Activated CD4-positive, alpha-beta T cell treated with anti-CD3 and anti-CD28 coated beads for 48 hours (primary cell): Measurements from ENCODE around the gene TSPAN3.

ENCODE experiments used
- DNase-seq: peaks from one replicate; pipeline ENCODE4 v3.0.0-alpha.2; 2020

The TSPAN3 gene

DNA sequence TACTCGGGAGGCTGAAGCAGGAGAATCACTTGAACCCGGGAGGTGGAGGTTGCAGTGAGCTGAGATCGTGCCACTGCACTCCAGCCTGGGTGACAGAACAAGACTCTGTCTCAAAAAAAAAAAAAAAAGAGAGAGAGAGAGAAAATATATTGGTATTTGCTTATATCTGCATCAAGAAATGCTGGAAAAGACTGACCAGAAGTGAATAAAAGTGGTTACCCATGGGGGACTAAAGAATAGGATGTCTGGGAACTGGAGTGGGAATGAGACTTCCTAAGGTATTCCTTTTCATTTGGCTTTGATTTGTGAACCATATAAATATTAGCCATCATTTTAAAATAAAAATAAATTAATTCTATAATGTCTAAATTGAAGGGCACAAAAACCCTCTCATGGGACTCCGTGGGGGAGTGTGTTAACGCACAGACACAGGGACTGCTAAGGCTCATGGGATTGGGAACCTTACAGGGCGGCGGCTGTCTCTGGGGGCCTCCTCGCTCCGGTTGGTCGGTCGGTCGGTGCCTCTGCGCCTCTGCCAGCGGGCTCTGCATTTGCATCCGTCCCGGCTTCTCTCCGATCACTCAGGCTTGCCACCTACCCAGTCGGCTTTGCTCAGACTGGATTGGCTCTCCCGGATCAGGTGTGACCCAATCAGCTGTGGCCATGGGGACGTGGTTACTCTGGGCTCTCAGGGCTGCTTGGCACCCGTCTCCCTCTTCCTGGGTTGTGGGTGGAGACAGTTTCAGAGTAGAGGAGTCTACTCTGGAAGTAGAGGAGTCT is 12.7 kb upstream of the TSPAN3 start:
- DNase-seq, result peak; percentile 81

DNA sequence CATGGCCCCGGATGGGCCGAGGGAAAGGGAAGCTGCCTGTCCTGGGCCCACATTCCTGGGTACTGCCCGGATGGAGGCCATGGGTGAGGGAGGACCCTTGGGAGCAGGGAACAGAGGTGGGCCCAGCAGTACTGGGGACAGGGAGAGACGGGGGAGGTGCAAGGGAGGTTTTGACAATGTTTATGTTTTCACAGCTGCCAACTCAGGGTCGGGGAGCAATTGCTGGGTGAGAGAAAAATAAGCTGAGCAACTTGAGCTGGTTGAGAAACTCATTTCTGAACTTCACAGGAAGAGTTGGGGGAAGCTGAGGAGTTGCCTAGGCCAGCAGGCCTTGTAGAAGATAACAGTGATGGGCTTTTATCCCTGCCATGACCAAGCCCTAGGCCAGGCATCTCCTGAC is 11.1 kb upstream of the TSPAN3 start:
- DNase-seq, result no peak

DNA sequence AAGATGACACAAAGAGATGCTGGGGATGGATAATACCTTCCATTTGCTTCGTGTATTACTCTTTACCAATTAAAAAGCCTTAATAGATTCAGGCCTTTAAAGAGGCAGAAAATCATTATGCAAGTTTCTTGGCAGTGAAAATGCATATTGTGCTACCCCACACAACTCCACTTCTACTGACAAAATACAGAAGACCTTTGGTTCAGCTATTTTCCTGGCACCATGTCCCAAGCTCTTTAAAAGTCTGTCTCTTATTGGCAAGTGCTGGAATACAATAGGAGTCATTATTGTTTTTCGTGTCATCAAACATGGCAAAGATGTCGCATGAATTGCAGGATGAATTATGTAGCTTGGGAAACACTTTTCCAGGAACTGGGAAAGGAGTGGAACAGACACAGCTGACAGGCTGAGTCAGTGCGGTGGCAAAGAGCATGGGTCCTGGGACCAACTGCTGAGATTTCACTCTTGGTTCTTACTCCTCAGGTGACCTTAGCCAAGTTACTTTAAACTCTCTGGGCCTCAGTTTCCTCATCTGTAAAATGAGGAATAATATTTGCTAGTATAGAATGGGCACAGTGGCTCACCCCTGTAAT is 5.5 kb upstream of the TSPAN3 start:
- no peak for DNase-seq

DNA sequence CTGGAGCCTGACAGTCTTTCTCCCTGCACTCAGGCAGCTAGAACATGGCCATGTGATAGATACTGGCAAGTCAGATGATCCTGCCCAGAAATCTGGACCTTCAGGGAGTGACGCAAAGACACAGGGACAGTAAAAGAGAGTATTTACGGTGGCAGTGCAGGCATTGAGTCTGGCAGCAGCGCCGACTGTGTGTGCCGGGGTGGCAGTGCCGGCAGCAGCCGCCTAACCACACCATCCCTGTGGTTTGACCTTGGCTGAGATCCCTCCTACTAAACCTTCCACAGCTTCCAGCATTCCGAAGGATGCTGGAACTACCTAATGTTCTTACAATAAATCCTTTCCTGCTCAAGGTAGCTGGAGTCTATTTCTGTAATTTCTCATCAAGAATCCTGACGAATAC is 4.6 kb upstream of the TSPAN3 start:
- DNase-seq, result no peak

DNA sequence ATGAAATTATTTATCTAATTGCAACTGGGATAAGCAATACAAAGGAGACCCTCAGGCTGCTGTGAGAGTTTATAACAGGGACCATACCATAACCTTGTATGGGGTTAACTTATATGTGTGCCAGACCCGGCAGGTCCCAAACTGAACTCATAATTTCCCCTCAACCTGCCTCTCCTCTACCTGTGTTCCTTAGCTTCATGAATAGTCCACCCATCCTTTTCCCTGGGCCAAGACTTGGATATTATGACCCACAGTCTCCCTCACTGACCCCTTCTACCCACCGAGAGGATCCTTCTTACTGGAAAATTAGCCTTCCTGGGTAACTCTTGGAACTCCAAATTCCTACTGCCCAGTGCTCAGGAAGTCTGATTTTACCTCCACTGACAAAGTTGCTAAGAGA is 3.4 kb upstream of the TSPAN3 start:
- DNase-seq, result no peak

DNA sequence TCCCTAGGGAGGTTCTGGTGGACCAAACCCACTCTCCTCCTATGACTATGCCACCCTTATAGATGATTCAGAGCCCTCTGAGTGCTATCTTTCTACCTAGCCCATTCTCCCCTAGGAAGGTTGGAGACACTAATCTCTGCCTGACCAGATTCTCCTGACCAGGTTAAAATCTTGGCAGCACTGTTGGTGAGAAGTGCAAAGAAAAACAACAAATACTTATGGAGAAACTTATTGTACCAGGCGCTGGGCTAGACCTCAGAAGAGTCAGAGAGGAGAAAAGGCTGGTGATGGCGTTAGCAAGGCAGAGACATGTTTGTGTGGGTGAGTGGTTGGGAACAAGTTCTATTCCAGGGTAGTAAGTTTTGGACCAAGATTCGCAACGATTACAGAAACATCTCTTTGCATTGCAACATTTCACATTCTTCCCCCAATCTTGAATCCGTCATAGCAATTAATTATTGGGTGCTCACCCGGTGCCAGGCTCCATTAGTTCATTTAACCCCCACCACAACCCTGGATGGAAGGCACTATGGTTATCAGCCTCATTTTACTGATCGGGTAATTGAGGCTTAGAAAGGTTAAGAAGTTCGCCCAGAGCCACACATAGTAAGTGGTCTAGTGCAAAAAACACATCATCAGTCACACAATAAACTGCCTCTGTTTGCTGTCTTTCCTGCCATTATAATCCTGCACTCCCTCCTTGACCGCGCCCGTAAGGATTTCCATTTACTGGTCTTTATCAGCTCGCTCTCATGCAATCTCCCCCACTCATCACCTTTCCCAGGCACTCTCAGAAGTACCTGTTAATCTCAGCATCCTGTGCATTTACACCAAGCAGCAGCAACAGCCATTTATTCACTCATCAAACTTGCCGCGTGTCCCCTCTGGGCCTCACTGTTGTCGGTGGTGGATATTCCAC is 655 bp upstream of the TSPAN3 start:
- DNase-seq, result no peak

DNA sequence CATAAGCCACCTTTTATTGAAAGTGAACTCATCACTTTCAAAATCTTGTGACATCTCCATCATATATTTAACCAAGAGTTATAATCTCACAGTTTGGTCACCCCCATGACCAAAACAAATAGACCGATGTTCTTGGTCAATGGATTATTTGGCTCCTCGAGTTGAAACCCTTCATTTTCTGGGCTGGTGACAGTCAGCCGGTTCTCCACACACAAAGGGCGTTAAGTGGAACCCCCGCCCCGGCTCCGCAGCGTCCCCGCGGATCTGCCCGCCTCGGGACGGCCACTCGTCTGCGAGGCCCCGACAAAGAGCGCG is 772 bp downstream of the TSPAN3 start:
- no peak for DNase-seq

DNA sequence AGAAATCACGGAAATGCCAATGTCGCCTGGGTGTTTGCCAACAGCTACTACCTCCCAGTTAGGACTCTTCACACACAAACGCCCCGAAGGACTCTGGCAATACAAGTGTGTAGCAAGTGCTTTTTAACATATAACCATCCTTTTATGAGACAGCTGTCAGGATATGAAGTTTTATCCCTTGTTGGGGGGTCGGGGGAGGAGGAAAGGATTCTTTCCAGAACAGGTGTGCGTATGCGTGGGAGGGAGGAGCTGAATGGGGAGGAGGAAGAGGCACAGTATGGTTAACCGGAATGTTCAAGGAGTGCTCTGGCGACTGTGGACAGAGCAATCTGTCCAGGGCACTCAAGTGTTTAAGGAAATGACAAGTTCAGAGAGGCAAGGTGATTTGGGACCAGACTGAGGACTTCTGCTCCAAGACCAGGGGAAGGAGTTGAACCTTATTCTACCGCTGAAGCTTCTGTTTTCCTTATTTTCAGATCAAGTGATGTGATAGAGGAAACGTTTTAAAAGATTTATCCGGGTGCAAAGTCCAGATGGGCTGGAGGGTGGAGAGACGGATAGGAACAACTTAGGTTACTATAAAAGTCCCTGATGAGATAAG is 1.3 kb downstream of the TSPAN3 start:
- DNase-seq, result no peak

DNA sequence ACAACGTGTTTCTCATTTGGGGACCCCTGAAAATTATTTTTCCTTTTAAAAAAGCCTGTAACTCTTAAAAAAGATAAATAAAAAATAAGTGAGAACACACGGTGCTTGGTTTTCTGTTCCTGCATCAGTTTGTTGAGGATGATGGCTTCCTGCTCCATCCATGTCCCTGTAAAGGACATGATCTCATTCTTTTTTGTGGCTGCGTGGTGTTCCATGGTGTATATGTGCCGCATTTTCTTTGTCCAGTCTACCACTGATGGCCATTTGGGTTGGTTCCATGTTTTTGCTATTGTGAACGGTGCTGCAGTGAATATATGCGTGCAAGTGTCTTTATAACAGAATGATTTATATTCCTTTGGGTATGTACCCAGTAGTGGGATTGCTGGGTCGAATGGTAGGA is 2.3 kb downstream of the TSPAN3 start:
- no peak for DNase-seq

DNA sequence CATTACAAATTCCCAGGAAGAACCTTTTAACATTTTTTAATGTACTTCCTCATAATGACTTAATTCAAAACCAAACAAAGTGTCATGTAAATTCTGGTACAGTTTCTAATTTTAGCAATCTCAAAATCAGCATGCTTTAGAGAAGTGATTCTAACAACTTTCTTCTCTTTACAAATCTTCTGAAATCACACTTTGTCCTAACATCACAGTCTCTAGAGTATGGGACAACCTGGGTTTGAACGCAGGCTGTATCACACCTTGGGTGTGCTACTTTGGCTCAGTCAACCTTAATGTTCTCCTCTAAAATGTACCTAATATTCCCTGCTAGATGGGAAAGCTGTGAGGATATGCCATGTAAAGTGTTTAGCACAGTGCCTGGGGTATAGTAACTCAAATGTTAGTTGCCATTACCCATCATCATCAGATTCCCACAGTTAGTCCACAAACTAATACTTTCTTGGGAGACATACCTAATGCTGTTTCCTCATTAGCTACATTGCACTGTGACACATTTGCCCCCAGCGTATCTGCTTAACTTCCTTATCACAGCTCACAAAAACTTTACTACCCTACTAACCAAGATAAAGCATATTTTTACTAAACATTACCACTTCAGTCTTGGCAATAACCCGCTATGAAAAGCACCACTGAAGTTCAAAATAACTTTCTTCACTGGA is 3.1 kb downstream of the TSPAN3 start:
- DNase-seq, result no peak

DNA sequence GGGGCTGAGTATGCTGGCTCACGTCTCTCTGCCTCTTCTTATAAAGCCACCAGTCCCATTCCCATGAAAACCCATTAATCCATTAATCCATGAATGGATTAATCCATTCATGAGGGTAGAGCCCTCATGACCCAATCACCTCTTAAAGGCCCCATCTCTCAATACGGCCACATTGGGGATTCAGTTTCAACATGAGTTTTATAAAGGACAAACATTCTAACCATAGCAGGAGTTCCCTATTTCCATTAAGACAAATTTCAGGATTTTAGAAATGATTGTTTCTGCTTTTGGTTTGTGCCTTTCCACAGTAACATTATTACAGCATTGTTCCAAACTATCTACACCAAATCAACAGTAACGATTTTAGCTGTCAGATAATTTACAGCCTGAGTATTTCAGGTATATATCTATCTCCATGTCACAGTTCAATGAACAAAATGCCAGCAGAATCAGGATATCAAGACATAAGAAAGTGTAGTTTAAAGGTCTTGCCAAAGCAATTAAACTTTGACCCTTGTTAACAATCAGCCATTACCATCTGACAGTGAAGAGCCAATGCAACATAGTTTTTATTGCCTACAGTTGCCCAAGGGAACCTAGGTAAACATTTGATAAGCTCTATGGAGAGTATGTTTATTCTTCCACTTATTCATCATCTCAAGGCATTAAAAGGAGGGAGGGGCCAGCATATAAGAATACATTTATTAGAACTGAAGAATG is 3.8 kb downstream of the TSPAN3 start:
- no peak for DNase-seq

DNA sequence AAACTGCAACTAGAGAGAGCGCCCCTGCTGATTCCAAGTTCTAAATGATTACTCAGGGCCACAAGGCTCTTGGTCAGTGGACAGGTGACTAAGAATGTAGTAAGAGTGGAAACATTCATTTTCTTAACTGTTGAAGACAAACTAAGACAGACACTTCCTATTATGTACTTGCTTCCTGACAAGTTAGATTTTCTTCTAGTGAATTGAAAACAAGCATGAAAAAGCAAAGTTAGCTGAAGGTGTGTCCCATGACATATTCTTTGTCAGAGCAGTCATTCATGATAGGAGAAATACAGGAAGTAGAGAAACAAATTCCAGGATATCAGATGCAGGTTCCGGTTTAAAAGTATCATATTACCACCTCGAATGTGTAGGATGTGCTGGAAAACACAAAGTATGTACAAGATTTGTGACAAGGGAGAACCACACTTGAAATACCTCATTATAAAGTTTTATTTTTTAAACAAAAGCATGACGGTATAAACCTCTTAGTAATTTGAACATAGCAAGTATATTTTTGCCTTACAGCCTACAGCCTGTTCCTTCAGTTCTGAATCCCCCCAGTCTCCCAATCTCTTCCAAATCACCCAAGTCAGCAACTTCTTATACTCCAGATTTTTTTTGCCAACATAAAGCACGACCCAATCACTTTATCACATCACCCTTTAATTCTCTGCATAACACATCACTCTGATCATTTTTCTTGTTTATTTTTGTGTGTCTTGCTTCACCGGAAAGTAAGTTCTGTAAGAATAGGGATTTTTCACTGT is 6.2 kb downstream of the TSPAN3 start:
- DNase-seq, result no peak

DNA sequence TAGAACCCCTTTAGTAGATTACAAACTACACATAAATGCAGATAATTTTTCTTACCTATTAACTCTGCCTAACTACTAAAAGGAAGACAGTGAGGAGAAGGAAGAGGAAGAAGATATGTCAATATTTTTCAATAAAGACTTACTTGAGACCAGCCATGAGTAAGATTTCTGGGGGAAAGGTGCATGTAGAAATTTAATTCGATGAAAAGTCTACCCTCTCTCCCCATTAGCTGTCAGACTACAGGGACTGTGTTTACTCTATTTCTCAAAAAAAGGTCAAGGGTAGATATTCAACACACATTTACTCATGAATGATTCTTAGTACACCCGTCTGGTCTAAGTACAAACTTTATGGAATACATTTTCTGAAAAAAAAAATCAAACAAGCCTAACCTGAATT is 6.8 kb downstream of the TSPAN3 start:
- DNase-seq, result no peak

DNA sequence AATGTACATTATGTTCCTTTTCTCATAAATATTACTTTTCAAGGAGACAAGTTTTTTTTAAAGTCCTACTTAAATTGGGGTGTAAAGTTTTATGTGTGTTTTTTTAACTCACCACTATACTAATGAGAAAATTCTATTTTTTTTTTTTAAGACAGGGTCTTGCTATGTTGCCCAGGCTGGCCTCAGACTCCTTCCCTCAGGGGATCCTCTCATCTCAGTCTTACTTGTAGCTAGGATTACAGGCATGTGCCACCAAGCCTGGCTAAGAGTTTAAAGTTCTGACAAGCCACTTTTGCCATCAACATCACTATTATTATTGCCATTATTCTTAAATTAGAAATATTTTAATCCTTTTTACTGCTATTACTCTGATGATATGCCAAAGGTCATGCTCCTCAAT is 7.7 kb downstream of the TSPAN3 start:
- no peak for DNase-seq

DNA sequence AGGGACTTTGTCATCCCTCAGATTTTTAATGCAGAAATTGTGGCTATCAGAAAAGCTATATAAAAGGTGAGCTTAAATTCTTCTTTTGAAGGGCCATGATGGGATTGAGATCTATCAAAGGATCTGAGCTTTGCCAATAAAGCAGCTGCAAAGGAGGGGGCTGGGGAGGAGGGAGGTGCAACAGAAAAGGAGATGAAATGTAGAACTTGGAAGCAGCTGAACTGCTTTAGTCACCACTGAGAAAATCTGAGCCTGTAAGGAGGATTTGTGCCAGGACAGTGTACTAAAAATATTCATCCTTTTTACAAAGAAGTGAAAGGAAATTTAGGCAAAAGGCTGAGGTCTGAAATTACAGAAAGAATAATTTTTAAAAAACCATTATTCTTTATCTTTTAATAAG is 10.4 kb downstream of the TSPAN3 start:
- DNase-seq, result no peak

DNA sequence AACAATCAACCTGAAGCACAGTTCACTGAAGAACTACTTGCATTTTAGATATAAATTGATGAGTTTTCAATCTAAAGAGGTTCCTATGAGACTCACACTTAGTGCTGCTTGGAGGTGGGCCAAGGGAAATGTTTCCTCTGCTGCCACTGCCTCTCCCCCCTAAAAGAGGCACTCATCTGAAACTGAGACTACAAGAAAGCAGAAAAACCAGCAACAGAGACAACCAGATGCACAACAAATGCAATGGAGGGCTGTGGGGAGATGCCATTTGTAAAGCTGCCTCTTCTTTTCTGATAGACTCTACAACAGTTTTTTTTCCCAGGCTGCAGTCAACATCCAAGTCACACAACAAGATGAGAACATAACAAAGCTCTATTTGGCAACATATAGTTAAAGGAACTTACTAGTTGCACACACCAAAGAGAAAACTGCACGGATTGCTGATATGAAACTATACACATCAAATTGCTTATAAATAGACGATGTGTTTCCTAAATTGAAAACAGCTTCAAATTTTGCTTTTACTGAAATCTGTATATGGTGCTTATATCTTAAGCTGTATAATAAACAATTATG is 11.0 kb downstream of the TSPAN3 start:
- no peak for DNase-seq

DNA sequence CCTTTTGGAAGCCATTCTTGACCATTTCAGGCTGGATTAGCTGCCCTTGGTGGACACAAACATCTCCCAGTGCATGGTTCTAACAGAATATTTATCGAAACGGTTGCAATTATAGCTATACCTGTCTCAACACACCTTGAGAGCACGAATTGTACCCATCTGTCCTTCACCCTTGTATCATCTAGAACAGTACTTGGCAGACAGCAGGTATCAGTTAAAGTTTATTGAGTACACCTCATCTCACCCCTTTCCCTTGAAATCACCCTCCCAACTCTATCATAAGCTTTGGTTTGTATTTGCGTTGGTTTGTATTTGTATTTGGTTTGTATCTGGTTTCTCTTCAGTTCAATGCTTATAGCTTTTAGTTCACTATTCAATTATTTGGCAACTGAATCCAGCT is 12.4 kb downstream of the TSPAN3 start:
- DNase-seq, result no peak

DNA sequence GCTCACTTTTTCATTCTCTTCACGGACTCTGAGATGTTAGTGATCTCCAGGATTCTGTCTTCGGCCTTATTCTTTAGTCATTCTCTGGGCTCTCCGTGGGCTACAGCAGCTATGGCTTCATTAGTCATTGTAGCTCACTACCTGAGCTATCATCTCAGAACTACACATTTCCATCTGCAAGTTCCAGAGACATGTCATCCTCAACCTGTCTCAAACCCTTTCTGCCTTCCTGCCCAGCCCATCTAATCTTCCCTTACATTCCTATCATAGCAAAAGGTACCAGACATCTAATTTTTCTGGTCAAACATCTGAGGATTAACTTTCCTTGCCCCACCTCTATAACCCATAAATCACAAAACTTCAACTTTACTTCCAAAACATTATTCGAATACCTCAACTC is 13.2 kb downstream of the TSPAN3 start:
- no peak for DNase-seq

DNA sequence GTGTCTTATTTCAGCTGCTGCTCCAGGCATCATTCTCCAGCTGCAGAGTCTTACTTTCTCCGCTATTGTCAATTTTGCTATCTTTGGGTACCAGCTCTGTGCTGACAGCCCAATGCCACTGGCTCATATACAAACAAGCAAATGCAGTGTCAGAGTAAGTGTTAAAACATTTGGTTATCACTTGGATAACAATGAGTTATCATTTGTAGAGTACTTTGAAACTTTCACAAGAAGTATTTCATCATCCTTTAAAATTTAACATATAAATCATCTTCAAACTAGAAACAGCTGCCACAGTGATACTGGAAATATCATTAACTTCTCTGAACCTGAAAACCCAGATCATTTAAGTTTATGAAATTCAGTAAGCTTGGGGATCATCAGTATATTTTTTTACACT is 13.8 kb downstream of the TSPAN3 start:
- DNase-seq, result no peak

DNA sequence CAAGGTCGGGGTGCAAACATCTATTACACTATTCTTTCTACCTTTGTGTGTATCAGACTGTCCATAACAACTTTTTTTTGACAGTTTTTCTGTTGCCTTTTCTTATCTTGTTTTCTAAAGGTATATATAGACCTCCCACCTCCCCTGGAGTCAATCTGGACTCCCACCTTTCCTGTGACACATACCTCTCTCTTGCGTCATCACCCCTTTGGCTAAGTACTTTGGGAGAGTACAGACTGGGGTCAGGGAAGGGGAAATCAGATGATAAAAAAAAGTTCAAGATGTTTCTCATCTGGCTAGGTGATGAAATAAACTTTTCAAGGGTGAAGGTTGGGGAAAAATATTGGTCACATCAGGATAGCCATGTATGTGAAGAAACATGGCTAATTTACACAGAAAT is 17.2 kb downstream of the TSPAN3 start:
- DNase-seq, result no peak

DNA sequence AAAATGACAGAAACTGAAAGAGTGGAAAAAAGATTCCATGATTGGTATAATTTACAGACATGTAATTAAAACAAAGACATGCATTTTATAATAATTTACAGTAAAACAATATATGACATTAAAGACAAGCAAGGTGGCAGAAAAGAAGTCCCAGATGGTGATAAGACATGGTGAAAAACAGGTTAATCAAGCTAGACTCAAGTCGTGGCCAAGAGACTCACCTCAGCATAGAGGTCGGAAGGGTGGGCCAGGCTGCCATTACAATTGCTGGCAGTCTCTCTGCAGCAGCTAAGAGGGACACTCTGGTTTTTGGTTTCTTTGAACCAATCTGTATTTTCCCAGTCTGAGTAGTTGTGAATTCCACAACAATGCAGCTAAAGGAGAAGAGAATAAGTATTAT is 18.4 kb downstream of the TSPAN3 start:
- no peak for DNase-seq
